ENCODE measurements around the gene B9D1. TPM values are rescaled to one million over a fixed set of nuclear protein-coding genes. Genes with fewer than 3 reads are reported as not detected.

Gene B9D1
- total RNA-seq, 1 donor: 21.0 TPM

- Histone ChIP-seq H3K36me3 (ENCODE audit: insufficient read depth, low read length) (peaks cover 26% of the 10 kb centered on the region), H3K9me3 (ENCODE audit: low read depth, low read length) (no peaks in the 10 kb centered on the region), H3K4me1 (ENCODE audit: insufficient read depth, low read length) (peaks cover 14% of the 10 kb centered on the region), H3K79me2 (ENCODE audit: insufficient read depth, low read length) (peaks cover 25% of the 10 kb centered on the region), H3K27me3 (ENCODE audit: insufficient read depth, low read length) (no peaks in the 10 kb centered on the region), H3K4me2 (ENCODE audit: insufficient read depth, low read length) (no peak overlapping the region), H2AFZ (ENCODE audit: low read length) (no peak overlapping the region), H4K20me1 (ENCODE audit: insufficient read depth, low read length) (peaks cover 8% of the 10 kb centered on the region), H3K4me3 (ENCODE audit: insufficient read depth, low read length) (no peak overlapping the region), H3K27ac (ENCODE audit: low read depth, low read length) (no peak overlapping the region)
- no peak for DNase-seq (ENCODE audit: insufficient read length, low spot score, missing footprints)
- TF ChIP-seq CTCF (IDR thresholded peaks at IDR 0.05; ENCODE audit: extremely low read depth, low read depth, low read length): no peak
Observed at GRCh38 chr17:19310151-19310550, 52.4 kb downstream of the B9D1 start.

GRCh38 chr17:19309701-19310100 lies 52.8 kb downstream of the B9D1 start:
- Histone ChIP-seq H3K79me2 (ENCODE audit: insufficient read depth, low read length) (peaks cover 27% of the 10 kb centered on the region), H3K4me2 (ENCODE audit: insufficient read depth, low read length) (no peak overlapping the region), H4K20me1 (ENCODE audit: insufficient read depth, low read length) (peaks cover 11% of the 10 kb centered on the region), H3K4me3 (ENCODE audit: insufficient read depth, low read length) (no peak overlapping the region), H3K27me3 (ENCODE audit: insufficient read depth, low read length) (no peaks in the 10 kb centered on the region), H2AFZ (ENCODE audit: low read length) (no peak overlapping the region), H3K9me3 (ENCODE audit: low read depth, low read length) (no peaks in the 10 kb centered on the region), H3K4me1 (ENCODE audit: insufficient read depth, low read length) (peaks cover 14% of the 10 kb centered on the region), H3K36me3 (ENCODE audit: insufficient read depth, low read length) (peaks cover 21% of the 10 kb centered on the region), H3K27ac (ENCODE audit: low read depth, low read length) (no peak overlapping the region)
- TF ChIP-seq CTCF (IDR thresholded peaks at IDR 0.05; ENCODE audit: extremely low read depth, low read depth, low read length): no peak
- DNase-seq (ENCODE audit: insufficient read length, low spot score, missing footprints): no peak

- Histone ChIP-seq H3K4me1 (ENCODE audit: insufficient read depth, low read length) (peaks cover 21% of the 10 kb centered on the region), H2AFZ (ENCODE audit: low read length) (no peak overlapping the region), H3K36me3 (ENCODE audit: insufficient read depth, low read length) (peaks cover 16% of the 10 kb centered on the region), H3K4me3 (ENCODE audit: insufficient read depth, low read length) (no peak overlapping the region), H3K27ac (ENCODE audit: low read depth, low read length) (no peak overlapping the region), H3K4me2 (ENCODE audit: insufficient read depth, low read length) (no peak overlapping the region), H3K27me3 (ENCODE audit: insufficient read depth, low read length) (no peaks in the 10 kb centered on the region), H3K79me2 (ENCODE audit: insufficient read depth, low read length) (peaks cover 35% of the 10 kb centered on the region), H3K9me3 (ENCODE audit: low read depth, low read length) (no peaks in the 10 kb centered on the region), H4K20me1 (ENCODE audit: insufficient read depth, low read length) (peaks cover 17% of the 10 kb centered on the region)
- no peak for TF ChIP-seq CTCF (IDR thresholded peaks at IDR 0.05; ENCODE audit: extremely low read depth, low read depth, low read length)
- no peak for DNase-seq (ENCODE audit: insufficient read length, low spot score, missing footprints)
Observed at GRCh38 chr17:19308398-19308797, 54.1 kb downstream of the B9D1 start.

GRCh38 chr17:19307521-19307920 lies 55.0 kb downstream of the B9D1 start:
- peaks cover 7% of the 10 kb centered on the region for H3K36me3 ChIP-seq (ENCODE audit: insufficient read depth, low read length)
- no peak overlapping the region for H3K4me2 ChIP-seq (ENCODE audit: insufficient read depth, low read length)
- no peaks in the 10 kb centered on the region for H3K27me3 ChIP-seq (ENCODE audit: insufficient read depth, low read length)
- no peak overlapping the region for H3K27ac ChIP-seq (ENCODE audit: low read depth, low read length)
- no peak for DNase-seq (ENCODE audit: insufficient read length, low spot score, missing footprints)
- H3K4me1 ChIP-seq (ENCODE audit: insufficient read depth, low read length): peaks cover 21% of the 10 kb centered on the region
- no peak overlapping the region for H2AFZ ChIP-seq (ENCODE audit: low read length)
- peaks cover 42% of the 10 kb centered on the region for H3K79me2 ChIP-seq (ENCODE audit: insufficient read depth, low read length)
- no peaks in the 10 kb centered on the region for H3K9me3 ChIP-seq (ENCODE audit: low read depth, low read length)
- no peak overlapping the region for H3K4me3 ChIP-seq (ENCODE audit: insufficient read depth, low read length)
- peaks cover 24% of the 10 kb centered on the region for H4K20me1 ChIP-seq (ENCODE audit: insufficient read depth, low read length)
- no peak for TF ChIP-seq CTCF (IDR thresholded peaks at IDR 0.05; ENCODE audit: extremely low read depth, low read depth, low read length)
